ENCODE results near the gene HOMER2.

HOMER2 gene

GRCh38 chr15:82970696-82971095 is 18.2 kb upstream of the HOMER2 start:
- Histone ChIP-seq H2BK5ac (ENCODE audit: low read length) (no peak overlapping the region), H3K4me1 (ENCODE audit: control insufficient read depth in 2 of 2, insufficient read depth in 1 of 2, low read depth in 1 of 2, low read length in 2 of 2) (no peaks in the 10 kb centered on the region), H3K79me1 (ENCODE audit: low read depth, low read length) (no peaks in the 10 kb centered on the region)

GRCh38 chr15:82970078-82970686 is 17.7 kb upstream of the HOMER2 start:
- DNase-seq (ENCODE audit: low spot score) = no peak
- Histone ChIP-seq H3K27me3 (ENCODE audit: control insufficient read depth in 3 of 3, insufficient read depth in 3 of 3, low read depth in 1 of 3, low read length in 3 of 3) (no peaks in the 10 kb centered on the region), H3K79me1 (ENCODE audit: low read depth, low read length) (no peaks in the 10 kb centered on the region), H3K4me3 (ENCODE audit: low read length in 2 of 2) (no peak overlapping the region), H3K9ac (ENCODE audit: low read depth, low read length, poor library complexity) (no peak overlapping the region), H3K4me1 (ENCODE audit: control insufficient read depth in 2 of 2, insufficient read depth in 1 of 2, low read depth in 1 of 2, low read length in 2 of 2) (no peaks in the 10 kb centered on the region), H3K36me3 (replicated peaks in 1 of 2; ENCODE audit: control insufficient read depth in 2 of 2, insufficient read depth in 2 of 2, low read length in 2 of 2) (no peaks in the 10 kb centered on the region), H4K8ac (ENCODE audit: low read depth, low read length) (no peak overlapping the region), H3K18ac (ENCODE audit: low read length) (no peak overlapping the region), H2BK120ac (ENCODE audit: low read depth, low read length) (no peak overlapping the region), H2BK15ac (ENCODE audit: low read length) (no peak overlapping the region), H3K14ac (ENCODE audit: low read length) (no peak overlapping the region), H2BK12ac (ENCODE audit: low read length) (no peak overlapping the region), H3K9me3 (replicated peaks in 1 of 2; ENCODE audit: control insufficient read depth in 2 of 2, insufficient read depth in 1 of 2, low read depth in 1 of 2, low read length in 2 of 2) (no peaks in the 10 kb centered on the region), H3K4me2 (ENCODE audit: insufficient read depth, low read length, poor library complexity, severe bottlenecking) (no peak overlapping the region), H3K23ac (ENCODE audit: low read depth, low read length, poor library complexity) (no peak overlapping the region), H2AK5ac (ENCODE audit: low read depth, low read length) (no peak overlapping the region), H3K27ac (replicated peaks; ENCODE audit: low read length) (no peak overlapping the region), H4K91ac (ENCODE audit: low read depth, low read length, poor library complexity) (no peak overlapping the region), H3K4ac (ENCODE audit: low read length) (no peak overlapping the region), H2BK5ac (ENCODE audit: low read length) (no peak overlapping the region), H2AFZ (ENCODE audit: low read length) (no peak overlapping the region)
- no CpG with 5 or more reads among the region's 3 CpGs for WGBS, 2 donors (ENCODE audit: extremely low coverage in 2 of 2, insufficient read length in 2 of 2, insufficient replicate concordance in 1 of 2)

More at GRCh38 chr15:82970696-82971095, 18.2 kb upstream of the HOMER2 start:
- Histone ChIP-seq H2BK120ac (ENCODE audit: low read depth, low read length) (no peak overlapping the region), H3K36me3 (replicated peaks in 1 of 2; ENCODE audit: control insufficient read depth in 2 of 2, insufficient read depth in 2 of 2, low read length in 2 of 2) (no peaks in the 10 kb centered on the region), H3K4me3 (ENCODE audit: low read length in 2 of 2) (no peak overlapping the region), H3K4ac (ENCODE audit: low read length) (no peak overlapping the region), H3K18ac (ENCODE audit: low read length) (no peak overlapping the region), H4K91ac (ENCODE audit: low read depth, low read length, poor library complexity) (no peak overlapping the region), H3K9ac (ENCODE audit: low read depth, low read length, poor library complexity) (no peak overlapping the region), H3K27ac (replicated peaks; ENCODE audit: low read length) (no peak overlapping the region), H2BK15ac (ENCODE audit: low read length) (no peak overlapping the region), H3K27me3 (ENCODE audit: control insufficient read depth in 3 of 3, insufficient read depth in 3 of 3, low read depth in 1 of 3, low read length in 3 of 3) (no peaks in the 10 kb centered on the region), H2AK5ac (ENCODE audit: low read depth, low read length) (no peak overlapping the region), H3K9me3 (replicated peaks in 1 of 2; ENCODE audit: control insufficient read depth in 2 of 2, insufficient read depth in 1 of 2, low read depth in 1 of 2, low read length in 2 of 2) (no peaks in the 10 kb centered on the region), H3K23ac (ENCODE audit: low read depth, low read length, poor library complexity) (no peak overlapping the region), H2BK12ac (ENCODE audit: low read length) (no peak overlapping the region), H3K14ac (ENCODE audit: low read length) (no peak overlapping the region), H2AFZ (ENCODE audit: low read length) (no peak overlapping the region), H3K4me2 (ENCODE audit: insufficient read depth, low read length, poor library complexity, severe bottlenecking) (no peak overlapping the region), H4K8ac (ENCODE audit: low read depth, low read length) (no peak overlapping the region)
- WGBS, 2 donors (ENCODE audit: extremely low coverage in 2 of 2, insufficient read length in 2 of 2, insufficient replicate concordance in 1 of 2) = no CpG with 5 or more reads among the region's 1 CpG
- no peak for DNase-seq (ENCODE audit: low spot score)

GRCh38 chr15:82969353-82969752 is 16.8 kb upstream of the HOMER2 start:
- Histone ChIP-seq H2AFZ (ENCODE audit: low read length) (no peak overlapping the region), H3K79me1 (ENCODE audit: low read depth, low read length) (no peaks in the 10 kb centered on the region), H2BK5ac (ENCODE audit: low read length) (no peak overlapping the region), H3K9ac (ENCODE audit: low read depth, low read length, poor library complexity) (no peak overlapping the region), H4K8ac (ENCODE audit: low read depth, low read length) (no peak overlapping the region), H3K4me1 (ENCODE audit: control insufficient read depth in 2 of 2, insufficient read depth in 1 of 2, low read depth in 1 of 2, low read length in 2 of 2) (no peaks in the 10 kb centered on the region), H3K4me3 (ENCODE audit: low read length in 2 of 2) (no peak overlapping the region), H3K4ac (ENCODE audit: low read length) (no peak overlapping the region), H3K36me3 (replicated peaks in 1 of 2; ENCODE audit: control insufficient read depth in 2 of 2, insufficient read depth in 2 of 2, low read length in 2 of 2) (no peaks in the 10 kb centered on the region), H3K4me2 (ENCODE audit: insufficient read depth, low read length, poor library complexity, severe bottlenecking) (no peak overlapping the region), H3K27ac (replicated peaks; ENCODE audit: low read length) (no peak overlapping the region), H2BK15ac (ENCODE audit: low read length) (no peak overlapping the region), H3K14ac (ENCODE audit: low read length) (no peak overlapping the region), H2BK12ac (ENCODE audit: low read length) (no peak overlapping the region), H3K18ac (ENCODE audit: low read length) (no peak overlapping the region), H2AK5ac (ENCODE audit: low read depth, low read length) (no peak overlapping the region), H4K91ac (ENCODE audit: low read depth, low read length, poor library complexity) (no peak overlapping the region), H3K9me3 (replicated peaks in 1 of 2; ENCODE audit: control insufficient read depth in 2 of 2, insufficient read depth in 1 of 2, low read depth in 1 of 2, low read length in 2 of 2) (no peaks in the 10 kb centered on the region), H3K23ac (ENCODE audit: low read depth, low read length, poor library complexity) (no peak overlapping the region), H3K27me3 (ENCODE audit: control insufficient read depth in 3 of 3, insufficient read depth in 3 of 3, low read depth in 1 of 3, low read length in 3 of 3) (no peaks in the 10 kb centered on the region), H2BK120ac (ENCODE audit: low read depth, low read length) (no peak overlapping the region)
- no CpG with 5 or more reads among the region's 7 CpGs for WGBS, 2 donors (ENCODE audit: extremely low coverage in 2 of 2, insufficient read length in 2 of 2, insufficient replicate concordance in 1 of 2)
- DNase-seq (ENCODE audit: low spot score) = no peak

- Histone ChIP-seq H3K4ac (ENCODE audit: low read length) (no peak overlapping the region), H3K27ac (replicated peaks; ENCODE audit: low read length) (no peak overlapping the region), H3K36me3 (replicated peaks in 1 of 2; ENCODE audit: control insufficient read depth in 2 of 2, insufficient read depth in 2 of 2, low read length in 2 of 2) (no peaks in the 10 kb centered on the region), H3K4me2 (ENCODE audit: insufficient read depth, low read length, poor library complexity, severe bottlenecking) (no peak overlapping the region), H2BK12ac (ENCODE audit: low read length) (no peak overlapping the region), H3K4me1 (ENCODE audit: control insufficient read depth in 2 of 2, insufficient read depth in 1 of 2, low read depth in 1 of 2, low read length in 2 of 2) (no peaks in the 10 kb centered on the region), H3K4me3 (ENCODE audit: low read length in 2 of 2) (no peak overlapping the region), H2BK15ac (ENCODE audit: low read length) (no peak overlapping the region), H2BK120ac (ENCODE audit: low read depth, low read length) (no peak overlapping the region), H3K23ac (ENCODE audit: low read depth, low read length, poor library complexity) (no peak overlapping the region), H2BK5ac (ENCODE audit: low read length) (no peak overlapping the region), H3K27me3 (ENCODE audit: control insufficient read depth in 3 of 3, insufficient read depth in 3 of 3, low read depth in 1 of 3, low read length in 3 of 3) (no peaks in the 10 kb centered on the region), H3K18ac (ENCODE audit: low read length) (no peak overlapping the region), H3K9me3 (replicated peaks in 1 of 2; ENCODE audit: control insufficient read depth in 2 of 2, insufficient read depth in 1 of 2, low read depth in 1 of 2, low read length in 2 of 2) (no peaks in the 10 kb centered on the region), H4K91ac (ENCODE audit: low read depth, low read length, poor library complexity) (no peak overlapping the region), H3K9ac (ENCODE audit: low read depth, low read length, poor library complexity) (no peak overlapping the region), H3K79me1 (ENCODE audit: low read depth, low read length) (no peaks in the 10 kb centered on the region), H3K14ac (ENCODE audit: low read length) (no peak overlapping the region), H2AFZ (ENCODE audit: low read length) (no peak overlapping the region), H2AK5ac (ENCODE audit: low read depth, low read length) (no peak overlapping the region), H4K8ac (ENCODE audit: low read depth, low read length) (no peak overlapping the region)
- no peak for DNase-seq (ENCODE audit: low spot score)
- no CpG with 5 or more reads among the region's 4 CpGs for WGBS, 2 donors (ENCODE audit: extremely low coverage in 2 of 2, insufficient read length in 2 of 2, insufficient replicate concordance in 1 of 2)
Measured at GRCh38 chr15:82968066-82968465, 15.5 kb upstream of the HOMER2 start.

Measured in neuronal stem cell (in vitro differentiated cells).